Measurements from ENCODE around the gene DNAJB5.
"Not testable (repeated sequence)": the region's sequence is repeated elsewhere in the genome, so short reads cannot be mapped to it uniquely, and the experiment has no call there.

DNAJB5 gene

DNA sequence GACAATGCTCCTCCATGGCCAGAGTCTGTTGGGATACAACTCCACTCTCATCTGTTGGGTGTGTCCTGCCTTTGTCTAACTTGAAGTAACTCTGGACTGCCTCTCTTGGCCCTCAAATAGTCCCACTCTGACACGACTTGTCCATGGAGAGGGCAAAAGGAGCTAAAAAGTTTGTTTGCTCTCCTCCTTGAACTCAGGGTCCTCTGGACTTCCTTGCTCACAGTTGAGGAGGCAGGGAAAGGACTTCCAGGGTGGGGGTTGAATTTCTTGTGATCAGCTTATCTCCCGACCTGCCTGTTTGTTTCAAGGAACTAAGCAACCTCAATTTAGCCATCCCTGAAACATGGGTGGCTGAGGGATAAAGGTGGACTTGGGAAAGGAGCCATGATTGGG is 11.7 kb downstream of the DNAJB5 start:
- no peak for DNase-seq

DNA sequence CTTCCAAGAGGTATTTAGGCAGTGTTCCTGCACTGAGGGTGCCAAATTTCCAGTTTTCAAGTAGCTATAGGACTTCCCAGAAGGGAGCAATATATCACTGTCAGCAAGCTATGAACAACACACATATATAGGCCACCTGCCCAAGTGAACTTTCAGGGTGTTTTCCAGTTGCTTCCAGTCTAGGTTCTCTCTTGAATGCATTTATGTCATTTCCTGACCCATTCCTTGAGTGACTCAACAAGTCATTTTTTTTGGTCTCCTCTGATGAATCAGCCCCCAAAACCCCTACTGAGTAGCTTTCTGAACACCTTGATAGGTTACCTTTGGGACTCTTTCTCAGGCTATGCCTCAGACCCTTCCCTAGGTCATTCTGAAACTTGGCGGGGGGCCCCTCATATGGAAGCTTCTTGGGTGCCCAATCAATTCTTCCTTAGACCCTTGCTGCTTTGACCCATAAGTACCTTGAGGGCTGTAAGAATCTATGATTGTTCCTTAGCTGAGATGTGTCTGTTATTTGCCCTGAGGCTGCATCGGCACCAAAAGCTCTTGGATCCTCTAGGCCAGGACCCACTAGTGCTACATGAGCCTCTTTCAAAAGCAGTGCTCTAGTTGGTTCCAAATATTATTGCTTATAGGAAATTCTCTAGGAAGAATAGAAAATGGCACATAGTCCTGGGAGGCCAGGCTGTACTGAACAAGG is 12.4 kb downstream of the DNAJB5 start:
- DNase-seq = no peak

DNA sequence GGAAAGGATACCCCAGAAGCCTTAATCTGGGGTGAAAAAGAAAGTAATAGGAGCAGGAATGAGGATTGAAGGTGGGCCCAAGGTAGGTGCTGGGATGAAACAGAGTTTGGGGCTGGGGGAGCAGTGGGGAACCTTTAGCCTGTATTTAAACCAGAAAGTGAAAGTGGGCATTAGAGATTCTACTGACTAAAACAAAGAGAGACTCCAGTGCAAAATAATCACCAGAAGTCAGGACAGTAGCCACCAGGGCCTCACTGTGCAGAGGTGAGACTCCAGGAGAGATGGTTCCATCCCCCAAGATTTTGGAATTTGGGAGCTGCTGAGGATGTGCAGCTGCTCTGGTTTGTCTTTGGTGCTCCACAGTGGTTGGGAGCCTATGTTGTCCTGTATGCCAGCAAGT is 13.1 kb downstream of the DNAJB5 start:
- DNase-seq = no peak

DNA sequence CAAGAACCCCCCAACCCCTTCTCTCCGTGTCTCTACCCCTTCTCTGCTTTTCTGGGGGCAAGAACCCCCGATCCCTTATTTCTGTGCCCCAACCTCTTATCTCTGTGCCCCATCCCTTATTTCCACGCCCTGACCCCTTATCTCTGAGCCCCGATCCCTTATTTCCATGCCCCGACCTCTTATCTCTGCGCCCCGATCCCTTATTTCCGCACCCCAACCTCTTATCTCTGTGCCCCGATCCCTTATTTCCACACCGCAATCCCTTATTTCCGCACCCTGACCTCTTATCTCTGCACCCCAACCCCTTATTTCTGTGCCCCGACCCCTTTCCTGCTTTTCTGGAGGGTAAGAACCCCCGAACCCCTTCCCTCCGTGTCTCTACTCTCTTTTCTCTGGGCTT is 14.8 kb downstream of the DNAJB5 start:
- not testable (repeated sequence) for DNase-seq

DNA sequence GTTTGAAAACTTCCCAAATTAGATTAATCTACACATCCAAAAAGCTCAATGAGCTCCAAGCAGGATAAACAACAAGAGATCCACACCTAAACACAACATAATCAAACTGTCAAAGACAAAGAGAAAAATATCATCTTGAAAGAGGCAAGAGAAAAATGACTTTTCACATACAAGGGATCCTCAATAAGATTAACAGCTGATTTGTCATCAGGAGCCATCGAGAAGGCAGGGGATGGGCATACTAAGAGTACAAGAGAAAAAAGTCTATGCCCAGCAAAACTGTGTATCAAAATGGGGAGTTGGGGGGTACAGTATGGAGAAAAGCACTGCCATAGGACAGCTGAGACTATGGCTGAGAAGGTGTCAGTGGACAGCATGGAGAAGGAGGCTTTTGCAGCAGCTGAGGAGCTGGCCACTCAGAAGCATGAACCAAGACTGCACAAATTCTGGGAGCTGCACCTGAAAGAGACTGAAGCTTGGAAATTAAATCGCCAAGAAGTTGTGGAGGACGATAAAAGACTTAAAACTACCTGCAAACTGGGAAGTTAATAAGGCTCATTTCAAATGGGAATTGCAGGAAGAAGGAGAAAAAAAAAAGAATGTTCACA is 20.9 kb downstream of the DNAJB5 start:
- no peak for DNase-seq

DNA sequence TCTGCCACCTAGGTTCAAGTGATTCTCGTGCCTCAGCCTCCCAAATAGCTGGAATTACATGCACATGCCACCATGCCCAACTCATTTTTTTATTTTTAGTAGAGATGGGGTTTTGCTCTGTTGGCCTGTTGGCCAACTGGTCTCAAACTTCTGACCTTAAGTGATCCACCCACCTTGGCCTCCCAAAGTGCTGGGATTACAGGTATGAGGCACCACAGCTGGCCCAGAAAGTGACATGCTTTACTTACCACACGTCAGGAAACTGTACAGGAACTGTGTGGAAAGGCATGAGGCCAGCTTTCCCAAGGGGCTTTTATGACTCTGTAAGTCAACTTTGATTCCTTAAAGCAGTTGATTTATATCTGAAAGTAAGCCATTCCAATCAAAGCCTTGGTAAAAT is 25.0 kb downstream of the DNAJB5 start:
- DNase-seq = no peak

DNA sequence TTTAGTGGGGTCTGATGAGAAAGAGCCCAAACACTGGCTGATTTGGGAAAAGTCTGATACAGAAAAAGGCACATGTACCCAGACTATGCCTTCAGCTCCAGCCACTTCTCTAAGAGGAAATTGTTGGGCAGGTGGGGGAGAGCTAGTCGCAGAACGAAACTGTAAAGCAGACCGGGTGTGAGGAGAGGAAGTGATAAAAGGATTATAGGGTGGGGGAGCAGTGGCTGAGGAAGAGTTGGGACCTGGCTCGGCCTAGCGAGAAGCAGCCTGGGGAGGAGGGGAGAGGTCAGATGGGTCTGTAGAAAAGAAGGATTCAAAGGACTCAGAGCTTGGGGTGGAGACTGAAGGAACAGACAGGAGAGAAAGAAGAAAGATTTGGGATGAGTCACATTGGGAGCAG is 33.9 kb downstream of the DNAJB5 start:
- peak; percentile 83 to 84 for DNase-seq

DNA sequence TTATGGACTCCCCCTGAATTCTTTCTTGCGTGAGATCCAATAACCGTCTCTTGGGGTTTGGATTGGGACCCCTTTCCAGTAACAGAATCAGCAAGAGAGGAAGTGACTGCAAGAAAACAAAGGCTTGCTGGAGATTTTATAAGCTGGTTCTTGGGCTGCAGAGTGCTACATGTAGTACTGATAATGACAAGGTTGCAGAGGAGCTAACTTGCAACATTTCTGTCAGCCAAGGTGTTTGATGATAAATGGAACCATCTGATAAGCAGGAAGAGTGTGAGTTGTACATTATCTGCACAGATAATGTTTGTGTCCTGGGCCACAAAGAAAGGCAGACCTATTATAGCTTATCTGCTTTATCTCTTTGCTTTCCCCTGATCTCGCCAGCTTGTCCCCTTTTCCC is 37.1 kb downstream of the DNAJB5 start:
- peak; percentile 24 to 28 for DNase-seq

DNA sequence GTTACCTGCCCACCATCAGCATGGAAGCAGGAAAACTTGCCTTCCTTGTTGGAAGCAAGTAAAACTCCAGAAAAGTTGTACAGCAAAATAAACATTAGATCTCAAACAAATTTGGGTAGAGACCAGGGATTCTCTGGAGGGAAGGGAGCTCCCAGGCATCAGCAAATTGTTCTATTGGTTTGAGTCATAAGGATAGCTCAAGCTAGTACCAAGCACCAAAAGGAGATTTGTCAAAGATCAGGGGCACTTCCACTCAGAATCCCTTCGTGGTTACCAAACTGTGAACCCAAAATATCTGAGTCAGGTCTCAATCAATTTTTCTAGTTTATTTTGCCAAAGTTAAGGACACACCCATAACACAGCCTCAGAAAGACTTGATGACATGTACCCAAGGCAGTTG is 37.8 kb downstream of the DNAJB5 start:
- DNase-seq = no peak

DNA sequence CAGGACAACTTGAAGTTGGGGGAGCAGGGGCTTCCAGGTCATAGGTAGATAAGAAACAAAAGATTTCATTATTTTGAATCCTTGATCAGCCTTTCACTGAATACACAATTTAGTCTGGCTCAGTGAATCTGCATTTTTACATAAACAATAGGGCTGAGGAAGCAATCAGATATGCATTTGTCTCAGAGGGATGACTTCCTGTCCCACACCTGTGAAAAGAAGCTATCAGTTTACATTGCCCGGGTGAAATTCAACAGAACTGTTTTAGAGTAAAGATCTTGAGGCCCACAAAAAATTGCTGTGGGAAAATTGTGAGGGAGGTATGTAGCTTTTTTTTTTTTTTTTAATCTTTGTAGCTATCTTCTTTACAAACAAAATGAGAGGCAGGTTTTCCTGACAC is 38.3 kb downstream of the DNAJB5 start:
- DNase-seq = no peak

DNA sequence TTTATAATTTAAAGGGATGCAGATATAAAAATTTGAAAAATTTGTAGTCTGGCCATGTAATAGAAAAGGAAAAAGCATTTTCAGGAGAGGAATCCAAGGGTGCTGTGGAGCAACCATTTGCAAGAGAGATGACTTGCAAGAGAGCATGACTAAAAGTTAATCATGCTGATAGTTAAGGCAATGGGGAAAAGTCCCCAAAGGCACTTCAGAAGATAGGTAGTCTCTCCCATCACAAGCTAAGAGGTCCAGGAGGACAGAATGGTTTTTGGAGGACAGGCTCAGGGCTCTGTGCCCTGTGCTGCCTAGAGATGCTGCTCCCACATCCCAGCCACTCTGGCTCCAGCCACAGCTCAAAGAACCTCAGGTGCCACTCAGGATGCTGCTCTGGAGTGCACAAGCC is 38.8 kb downstream of the DNAJB5 start:
- DNase-seq = no peak

DNA sequence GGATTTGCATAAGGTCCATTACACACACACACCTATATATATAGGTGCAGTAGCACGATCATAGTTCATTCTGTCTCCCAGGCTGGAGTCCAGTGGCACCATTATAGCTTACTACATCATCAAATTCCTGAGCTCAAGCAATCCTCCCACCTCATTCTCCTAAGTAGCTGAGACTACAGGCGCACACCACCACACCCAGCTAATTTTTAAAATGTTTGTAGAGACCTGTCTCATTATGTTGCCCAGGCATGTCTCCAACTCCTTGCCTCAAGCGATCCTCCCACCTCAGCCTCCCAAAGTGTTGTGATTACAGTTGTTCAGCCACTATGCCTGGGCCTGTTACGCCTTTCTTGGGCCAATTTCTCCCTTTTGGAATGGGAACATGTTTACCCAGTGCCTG is 39.7 kb downstream of the DNAJB5 start:
- DNase-seq = no peak

DNA sequence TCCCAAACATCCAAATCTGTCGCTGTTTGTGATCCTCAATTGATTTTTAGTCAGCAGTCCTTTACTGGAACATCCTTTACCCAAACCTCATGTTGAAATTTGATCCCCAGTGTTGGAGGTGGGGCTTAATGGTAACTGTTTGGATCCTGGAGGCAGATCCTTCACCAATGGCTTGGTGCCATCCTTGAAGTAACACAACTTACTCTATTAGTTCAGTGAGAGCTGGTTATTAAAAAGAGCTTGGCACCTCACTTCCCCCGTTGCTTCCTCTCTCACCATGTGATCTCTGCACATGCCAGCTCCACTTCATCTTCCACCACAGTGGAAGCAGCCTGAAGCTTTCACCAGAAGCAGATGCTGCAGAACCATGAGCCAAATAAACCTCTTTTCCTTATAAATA is 40.3 kb downstream of the DNAJB5 start:
- DNase-seq = no peak

DNA sequence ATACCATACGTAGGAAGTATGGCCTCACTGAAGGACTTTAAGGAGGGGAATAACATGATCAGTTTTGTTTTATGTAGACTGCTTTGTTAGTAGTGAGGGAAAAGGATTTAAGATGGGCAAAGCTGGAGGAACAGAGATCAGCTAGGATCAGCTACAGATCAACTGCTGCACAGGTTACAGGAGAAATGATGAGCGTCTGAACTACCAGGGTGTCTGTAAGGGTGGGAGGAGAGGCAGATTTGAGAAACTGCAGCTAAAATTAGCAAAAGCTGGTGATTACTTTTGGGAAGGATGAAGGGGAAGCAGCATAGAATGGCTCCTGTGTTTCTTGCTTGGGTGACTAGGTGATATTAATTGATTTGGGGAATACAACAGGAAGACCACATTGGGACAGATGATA is 43.6 kb downstream of the DNAJB5 start:
- no peak for DNase-seq

DNA sequence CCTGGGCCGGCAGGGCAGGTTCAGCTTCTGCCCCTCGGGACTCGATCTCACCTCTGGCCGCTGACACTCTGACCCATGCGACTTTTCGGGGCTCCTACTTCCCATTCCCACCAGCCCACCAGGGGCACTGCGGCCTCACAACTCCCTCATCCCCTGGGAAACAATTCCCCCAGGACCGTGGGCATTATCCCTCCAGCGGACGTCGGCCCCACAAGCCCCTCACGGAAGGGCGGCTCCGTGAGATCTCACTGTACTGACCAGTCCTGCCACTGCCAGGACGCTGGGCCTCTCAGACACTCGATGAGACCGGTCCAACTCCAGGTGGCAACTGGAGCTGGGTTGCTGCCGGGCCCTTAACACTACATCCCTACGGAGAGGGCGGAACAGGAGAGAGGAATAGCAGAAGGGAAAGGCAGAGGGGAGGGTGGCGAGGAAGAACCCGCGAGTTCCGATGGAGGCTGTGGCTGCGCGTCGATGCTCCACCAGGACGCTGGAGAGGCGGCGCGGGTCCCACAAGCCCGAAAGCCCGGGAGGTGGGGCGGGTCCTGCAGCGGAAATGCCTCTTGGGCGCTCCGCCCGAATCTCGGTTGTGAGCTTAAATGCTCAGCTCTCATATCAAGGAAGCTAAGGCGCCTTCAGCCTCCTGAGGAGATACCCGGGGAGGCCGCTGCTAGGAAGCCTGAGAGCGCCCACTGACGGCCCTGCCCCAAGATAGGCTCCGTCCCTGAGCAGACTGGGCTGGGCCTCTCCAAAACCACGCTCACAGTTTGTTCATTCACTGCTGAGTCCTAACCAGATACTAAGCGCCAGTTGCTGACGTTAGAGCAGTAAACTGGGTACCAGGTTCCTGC is 46.5 kb downstream of the DNAJB5 start:
- DNase-seq = no peak

DNA sequence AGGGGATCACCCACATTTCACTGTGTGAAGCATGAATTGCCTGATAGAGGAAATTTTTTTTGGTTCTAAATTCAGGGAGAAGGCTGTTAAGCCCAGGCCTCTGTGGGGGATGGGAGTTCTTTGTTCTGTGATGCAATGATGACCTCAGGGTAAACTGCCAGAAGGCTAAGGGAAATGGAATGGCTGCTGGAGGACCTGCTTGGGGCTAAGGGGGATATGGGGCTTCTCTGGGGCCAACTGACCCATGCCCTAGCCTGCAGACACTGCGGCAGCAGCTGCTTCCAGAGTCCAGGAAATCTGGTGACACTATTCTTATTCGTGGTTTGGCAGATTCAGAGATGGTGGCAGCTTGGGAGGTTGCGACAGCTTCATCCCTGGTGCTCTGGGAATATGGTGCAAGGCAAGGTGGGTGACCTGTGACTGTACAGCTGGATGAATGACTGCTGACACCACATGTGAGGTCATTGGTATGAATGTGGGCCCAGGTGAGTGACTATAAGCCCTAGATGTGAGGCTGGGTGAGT is 52.6 kb downstream of the DNAJB5 start:
- peak; percentile 12 to 46 for DNase-seq

DNA sequence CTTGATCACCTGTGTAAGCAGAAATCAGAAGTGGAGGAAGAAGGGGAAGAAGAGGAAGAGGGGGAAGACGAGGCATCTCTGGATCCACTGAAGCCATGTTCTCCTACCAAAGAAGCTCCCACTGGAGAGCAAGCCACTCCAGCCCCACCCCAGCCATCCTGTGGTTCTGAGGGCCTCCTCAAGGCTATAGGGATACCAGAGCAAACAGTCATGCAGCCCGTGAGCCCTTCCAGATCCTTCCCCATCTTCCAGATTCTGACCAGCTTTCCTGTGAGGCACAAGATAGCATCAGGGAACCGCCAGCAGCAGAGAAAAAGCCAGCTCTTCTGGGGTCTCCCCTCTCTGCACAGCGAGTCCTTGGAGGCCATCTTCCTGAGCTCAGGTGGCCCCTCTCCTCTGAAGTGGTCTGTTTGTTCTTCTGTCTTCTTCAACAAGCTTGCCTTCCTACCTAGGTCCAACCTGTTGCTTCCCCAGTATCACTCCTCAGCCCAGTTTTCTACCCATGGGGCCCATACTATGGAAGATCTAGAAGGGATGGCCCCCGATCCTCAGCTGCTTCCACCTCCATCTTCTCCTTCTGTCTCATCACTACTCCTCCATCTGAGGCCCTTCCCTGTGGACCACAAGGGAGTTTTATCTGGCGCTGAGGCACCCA is 53.5 kb downstream of the DNAJB5 start:
- DNase-seq = no peak

DNA sequence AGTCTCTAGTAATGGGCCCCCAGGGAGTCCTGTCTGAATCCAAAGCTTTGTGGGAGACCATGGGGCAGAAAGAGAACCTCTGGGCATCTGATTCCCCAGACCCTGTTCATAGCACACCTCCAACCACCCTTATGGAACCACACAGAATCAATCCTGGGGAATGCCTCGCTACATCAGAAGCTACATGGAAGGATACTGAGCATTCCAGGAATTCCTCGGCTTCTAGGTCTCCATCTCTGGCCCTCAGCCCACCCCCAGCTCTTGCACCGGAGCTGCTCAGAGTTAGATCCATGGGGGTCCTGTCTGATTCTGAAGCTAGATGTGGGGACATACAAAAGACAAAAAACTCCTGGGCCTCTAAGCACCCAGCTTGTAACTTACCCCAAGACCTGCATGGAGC is 54.5 kb downstream of the DNAJB5 start:
- DNase-seq = no peak

Data from Kasumi-1 (cell line).